ENCODE data around the gene SLC8A1. TPM values are rescaled to one million over a fixed set of nuclear protein-coding genes. Genes with fewer than 3 reads are reported as not detected.
A peak's percentile ranks its signal among the peaks of the same experiment; 100 is the strongest.

The SLC8A1 gene
- total RNA-seq, 1 donor from 2014 or later: 5.7 TPM

GRCh38 chr2:40147360-40147759, 304.5 kb downstream of the SLC8A1 start:
- Mint-ChIP-seq H3K4me3 (ENCODE audit: low read depth) (no peak overlapping the region), H3K36me3 (ENCODE audit: insufficient read depth) (no peaks in the 10 kb centered on the region), H3K9me3 (ENCODE audit: low read depth) (no peaks in the 10 kb centered on the region), H3K27me3 (no peaks in the 10 kb centered on the region), H3K27ac (no peak overlapping the region), H3K4me1 (ENCODE audit: low read depth) (no peaks in the 10 kb centered on the region)
- TF ChIP-seq CTCF (IDR thresholded peaks at IDR 0.05; ENCODE audit: unreplicated experiment): no peak
- DNase-seq (ENCODE audit: low spot score, unreplicated experiment): no peak

- Mint-ChIP-seq H3K9me3 (ENCODE audit: low read depth) (no peaks in the 10 kb centered on the region), H3K36me3 (ENCODE audit: insufficient read depth) (no peaks in the 10 kb centered on the region), H3K27me3 (no peaks in the 10 kb centered on the region), H3K4me3 (ENCODE audit: low read depth) (no peak overlapping the region), H3K27ac (no peak overlapping the region), H3K4me1 (ENCODE audit: low read depth) (no peaks in the 10 kb centered on the region)
- no peak for TF ChIP-seq CTCF (IDR thresholded peaks at IDR 0.05; ENCODE audit: unreplicated experiment)
- DNase-seq (ENCODE audit: low spot score, unreplicated experiment): no peak
These were observed 307.9 kb downstream of the SLC8A1 start for GRCh38 chr2:40144022-40144421.

GRCh38 chr2:40138314-40138713, 313.6 kb downstream of the SLC8A1 start:
- H3K4me3 Mint-ChIP-seq (ENCODE audit: low read depth): no peak overlapping the region
- DNase-seq (ENCODE audit: low spot score, unreplicated experiment): no peak
- H3K27ac Mint-ChIP-seq: no peak overlapping the region
- no peaks in the 10 kb centered on the region for H3K4me1 Mint-ChIP-seq (ENCODE audit: low read depth)
- no peak for TF ChIP-seq CTCF (IDR thresholded peaks at IDR 0.05; ENCODE audit: unreplicated experiment)
- no peaks in the 10 kb centered on the region for H3K9me3 Mint-ChIP-seq (ENCODE audit: low read depth)
- no peaks in the 10 kb centered on the region for H3K27me3 Mint-ChIP-seq
- no peaks in the 10 kb centered on the region for H3K36me3 Mint-ChIP-seq (ENCODE audit: insufficient read depth)

GRCh38 chr2:40131081-40131704, 320.7 kb downstream of the SLC8A1 start:
- H3K4me3 Mint-ChIP-seq (ENCODE audit: low read depth): no peak overlapping the region
- H3K27ac Mint-ChIP-seq: no peak overlapping the region
- TF ChIP-seq CTCF (IDR thresholded peaks at IDR 0.05; ENCODE audit: unreplicated experiment): no peak
- peaks cover 2% of the 10 kb centered on the region for H3K27me3 Mint-ChIP-seq
- H3K36me3 Mint-ChIP-seq (ENCODE audit: insufficient read depth): no peaks in the 10 kb centered on the region
- DNase-seq (ENCODE audit: low spot score, unreplicated experiment): no peak
- no peaks in the 10 kb centered on the region for H3K9me3 Mint-ChIP-seq (ENCODE audit: low read depth)
- peaks cover 18% of the 10 kb centered on the region for H3K4me1 Mint-ChIP-seq (ENCODE audit: low read depth)

GRCh38 chr2:40130251-40130994, 321.5 kb downstream of the SLC8A1 start:
- H3K27me3 Mint-ChIP-seq: peaks cover 3% of the 10 kb centered on the region
- H3K36me3 Mint-ChIP-seq (ENCODE audit: insufficient read depth): no peaks in the 10 kb centered on the region
- H3K27ac Mint-ChIP-seq: peak overlapping the region; percentile 88
- H3K4me3 Mint-ChIP-seq (ENCODE audit: low read depth): no peak overlapping the region
- H3K4me1 Mint-ChIP-seq (ENCODE audit: low read depth): peaks cover 18% of the 10 kb centered on the region
- no peaks in the 10 kb centered on the region for H3K9me3 Mint-ChIP-seq (ENCODE audit: low read depth)
- no peak for DNase-seq (ENCODE audit: low spot score, unreplicated experiment)
- no peak for TF ChIP-seq CTCF (IDR thresholded peaks at IDR 0.05; ENCODE audit: unreplicated experiment)

All from progenitor cell of endocrine pancreas (in vitro differentiated cells).